RWPE1 (cell line): ENCODE data around the gene USP21.

Source experiments
- CTCF ChIA-PET: fragments of 350-600 bp; sonication (Branson Sonifier 250); formaldehyde crosslinking; extraction: SDS; loops from one replicate; lab custom pipeline; 2021; lab: Yijun Ruan, JAX
- POLR2A ChIA-PET: fragments of 400-600 bp; formaldehyde crosslinking; extraction: SDS; loops from one replicate; lab custom pipeline; 2020; ENCODE audit warnings: antibody characterized with exemption; ENCODE audit not compliant: low non-redundant PET; lab: Yijun Ruan, JAX
- DNase-seq: peaks from one replicate; pipeline ENCODE4 v3.0.0; 2012; ENCODE audit warnings: low spot score
- H3K27ac ChIP-seq: fragments of 450-650 bp; 2 replicates; pipeline ENCODE4 v1.5.1; 2017
- TF ChIP-seq, protein P1 (sequence below): fragments of 450-650 bp; conservative IDR thresholded peaks from 2 replicates; pipeline ENCODE4 v1.5.1; 2017; ENCODE audit warnings: low read depth, mild to moderate bottlenecking

The USP21 gene

DNA sequence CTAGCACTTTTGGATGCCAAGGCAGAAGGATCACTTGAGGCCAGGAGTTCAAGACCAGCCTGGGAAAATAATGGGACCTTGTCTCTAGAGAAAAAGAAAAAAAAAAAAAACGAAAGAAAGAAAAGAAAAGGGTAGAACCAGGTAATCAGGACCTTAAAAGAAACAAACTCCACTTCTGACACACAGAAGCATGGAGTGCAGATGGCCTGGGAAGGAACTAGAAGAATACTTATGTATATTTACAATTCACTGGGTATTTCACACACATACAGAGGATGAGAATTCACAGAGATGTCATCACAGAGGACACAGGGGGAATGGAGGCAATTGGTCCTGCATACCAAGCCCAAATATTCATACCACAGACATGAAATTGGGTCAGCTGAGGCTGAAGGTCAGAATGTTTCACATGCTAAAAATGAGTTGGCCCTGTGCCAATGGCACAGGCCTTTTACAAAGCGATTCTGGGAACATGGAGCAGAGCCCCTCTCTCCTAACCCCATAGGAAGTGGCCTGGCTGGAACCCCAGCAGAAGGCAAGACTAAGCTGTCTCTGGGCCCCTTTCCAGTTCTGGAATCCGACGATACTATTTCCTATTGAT lies 13.6 kb downstream of the USP21 start:
- no peak for DNase-seq
- TF ChIP-seq, protein P1, sequence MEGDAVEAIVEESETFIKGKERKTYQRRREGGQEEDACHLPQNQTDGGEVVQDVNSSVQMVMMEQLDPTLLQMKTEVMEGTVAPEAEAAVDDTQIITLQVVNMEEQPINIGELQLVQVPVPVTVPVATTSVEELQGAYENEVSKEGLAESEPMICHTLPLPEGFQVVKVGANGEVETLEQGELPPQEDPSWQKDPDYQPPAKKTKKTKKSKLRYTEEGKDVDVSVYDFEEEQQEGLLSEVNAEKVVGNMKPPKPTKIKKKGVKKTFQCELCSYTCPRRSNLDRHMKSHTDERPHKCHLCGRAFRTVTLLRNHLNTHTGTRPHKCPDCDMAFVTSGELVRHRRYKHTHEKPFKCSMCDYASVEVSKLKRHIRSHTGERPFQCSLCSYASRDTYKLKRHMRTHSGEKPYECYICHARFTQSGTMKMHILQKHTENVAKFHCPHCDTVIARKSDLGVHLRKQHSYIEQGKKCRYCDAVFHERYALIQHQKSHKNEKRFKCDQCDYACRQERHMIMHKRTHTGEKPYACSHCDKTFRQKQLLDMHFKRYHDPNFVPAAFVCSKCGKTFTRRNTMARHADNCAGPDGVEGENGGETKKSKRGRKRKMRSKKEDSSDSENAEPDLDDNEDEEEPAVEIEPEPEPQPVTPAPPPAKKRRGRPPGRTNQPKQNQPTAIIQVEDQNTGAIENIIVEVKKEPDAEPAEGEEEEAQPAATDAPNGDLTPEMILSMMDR = no peak
- ChIA-PET CTCF (no interaction called here), POLR2A (no interaction called here)
- H3K27ac ChIP-seq = no peak overlapping the region

DNA sequence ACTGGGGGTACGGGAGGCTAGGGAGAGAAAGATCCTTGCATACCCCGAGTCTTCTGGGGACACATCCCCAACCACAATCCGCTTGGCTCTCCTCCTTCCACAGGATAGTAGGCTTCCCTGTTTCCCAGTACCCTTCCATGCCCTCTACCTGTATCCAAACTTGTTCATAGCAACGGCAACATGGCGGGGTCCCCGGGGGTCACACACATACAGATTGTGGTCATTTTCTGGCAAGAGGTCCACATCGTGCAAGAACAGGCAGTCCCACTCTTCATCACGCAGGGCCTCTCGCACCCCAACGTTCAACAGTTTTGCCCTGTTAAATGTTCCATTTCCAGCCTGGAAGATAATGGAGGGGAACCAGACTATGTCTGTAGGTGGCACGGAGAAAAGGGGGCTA lies 14.4 kb downstream of the USP21 start:
- peak overlapping the region; percentile 1; the same call in 1 of the 2 replicates for H3K27ac ChIP-seq
- CTCF ChIA-PET = interaction anchor here (0.6 kb wide), 1 partner anchor 335 kb away, joined by 7 read pairs; no protein-coding TSS in a partner anchor
- DNase-seq = no peak
- TF ChIP-seq, protein P1 = no peak
- POLR2A ChIA-PET = interaction anchor here (0.7 kb wide), 1 partner anchor 69 kb away, joined by 3 read pairs; no protein-coding TSS in a partner anchor

- POLR2A ChIA-PET = no interaction called here
- H3K27ac ChIP-seq = no peak overlapping the region
- CTCF ChIA-PET = interaction anchor here (1.1 kb wide), 1 partner anchor 237 kb away, joined by 3 read pairs; no protein-coding TSS in a partner anchor
- TF ChIP-seq, protein P1 = no peak
- DNase-seq = no peak
Measured at GRCh38 chr1:161174911-161175310, 15.6 kb downstream of the USP21 start.

DNA sequence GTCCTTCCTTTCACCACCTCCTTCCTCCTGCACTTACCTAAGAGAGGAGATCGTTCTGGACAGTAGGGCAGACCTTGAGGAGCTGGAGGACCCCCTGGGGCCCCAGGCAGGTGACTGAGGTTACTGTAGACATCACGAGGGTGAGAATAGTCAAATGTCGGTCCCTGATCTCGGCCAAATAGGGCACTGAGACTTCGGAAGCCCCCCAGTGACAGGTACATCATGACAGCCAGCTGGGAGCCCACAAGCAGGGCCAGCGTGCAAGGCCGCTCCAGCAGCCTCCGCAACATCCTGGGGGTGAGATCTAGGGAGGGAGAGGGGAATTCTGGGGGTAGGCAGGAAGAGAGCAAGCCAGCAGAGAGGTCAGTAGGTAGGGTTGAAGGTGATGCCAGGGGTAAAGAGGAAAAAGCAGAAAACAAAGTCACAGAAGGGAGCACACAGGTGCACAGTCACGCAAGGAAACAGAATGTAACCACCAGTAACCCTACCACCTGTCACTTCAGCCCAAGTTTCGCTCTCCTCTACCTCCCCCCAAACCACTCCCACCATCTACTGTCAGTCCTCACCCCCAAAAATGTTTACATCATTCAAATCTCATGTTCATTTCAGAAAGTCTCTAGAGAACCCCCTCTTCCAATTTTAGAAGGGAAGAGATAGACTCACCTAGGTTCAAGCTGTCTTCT lies 16.6 kb downstream of the USP21 start:
- no peak for DNase-seq
- POLR2A ChIA-PET = no interaction called here
- H3K27ac ChIP-seq = no peak overlapping the region; the same call in none of the 2 replicates
- CTCF ChIA-PET = interaction anchor here (0.7 to 1.1 kb wide), 2 partner anchors 102 to 236 kb away, joined by 3 read pairs; no protein-coding TSS in a partner anchor
- TF ChIP-seq, protein P1 = no peak

- peak; percentile 17 for DNase-seq
- TF ChIP-seq, protein P1 = no peak
- POLR2A ChIA-PET = no interaction called here
- CTCF ChIA-PET = interaction anchor here (0.7 to 1.0 kb wide), 2 partner anchors 19 to 103 kb away, joined by 3 read pairs; no protein-coding TSS in a partner anchor
- H3K27ac ChIP-seq = peak overlapping the region; percentile 74
Measured at GRCh38 chr1:161176468-161177111, 17.3 kb downstream of the USP21 start.

DNA sequence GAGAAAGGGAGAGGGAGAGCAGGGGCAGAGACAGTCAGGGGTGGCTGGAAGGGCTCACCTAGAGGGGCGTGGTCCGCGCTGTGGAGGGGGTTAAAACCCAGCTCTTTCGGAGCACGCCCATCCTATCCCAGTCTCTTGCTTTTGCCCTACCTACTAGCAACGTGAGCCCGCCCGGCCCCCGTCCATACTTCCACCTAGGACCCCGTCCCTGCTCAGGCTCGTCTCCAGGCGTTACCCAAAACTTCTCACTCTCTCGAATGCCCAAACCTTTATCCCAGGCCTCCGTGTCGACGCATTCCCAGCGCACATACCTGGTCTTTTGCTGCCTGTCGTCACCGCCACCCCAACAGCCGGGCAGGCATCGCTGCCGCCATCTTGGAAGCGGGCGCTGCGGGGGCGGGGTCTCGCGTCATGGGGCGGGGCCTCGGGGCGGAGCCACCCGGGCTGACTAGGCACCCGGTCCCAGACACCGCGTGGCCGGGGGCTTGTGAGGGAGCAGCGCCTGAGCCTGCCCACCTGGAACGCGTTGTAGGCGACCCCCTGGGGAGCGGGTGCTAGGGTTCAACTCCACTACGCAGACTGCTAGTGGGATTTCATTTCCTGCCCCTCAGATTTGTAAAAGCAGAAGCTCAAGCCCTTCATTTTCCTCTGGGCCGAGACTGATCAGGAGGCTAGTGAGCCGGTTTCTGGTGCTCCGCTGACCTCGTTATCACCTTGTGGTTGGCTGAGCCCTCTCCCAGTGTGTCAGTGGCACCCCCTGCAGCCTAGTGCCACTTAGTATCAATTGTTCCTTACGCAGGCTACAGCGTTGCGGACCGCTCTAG lies 18.0 kb downstream of the USP21 start, which contains the start of gene B4GALT3:
Gene B4GALT3, minus strand, starts transcription at position 396 of the 824 bp plus-strand sequence. CDS start 1,447 bp downstream, outside the sequence.
- ChIA-PET CTCF (interaction anchor here (1.0 kb wide), 1 partner anchor 19 kb away, joined by 3 read pairs; no protein-coding TSS in a partner anchor), POLR2A (no interaction called here)
- TF ChIP-seq, protein P1 = no peak
- peak; percentile 94 for DNase-seq
- peak within 1 kb of the TSS; percentile 74 for H3K27ac ChIP-seq
